ENCODE measurements around the gene ATAD3B.
"Not testable (repeated sequence)": the region's sequence is repeated elsewhere in the genome, so short reads cannot be mapped to it uniquely, and the experiment has no call there.

ATAD3B gene

DNA sequence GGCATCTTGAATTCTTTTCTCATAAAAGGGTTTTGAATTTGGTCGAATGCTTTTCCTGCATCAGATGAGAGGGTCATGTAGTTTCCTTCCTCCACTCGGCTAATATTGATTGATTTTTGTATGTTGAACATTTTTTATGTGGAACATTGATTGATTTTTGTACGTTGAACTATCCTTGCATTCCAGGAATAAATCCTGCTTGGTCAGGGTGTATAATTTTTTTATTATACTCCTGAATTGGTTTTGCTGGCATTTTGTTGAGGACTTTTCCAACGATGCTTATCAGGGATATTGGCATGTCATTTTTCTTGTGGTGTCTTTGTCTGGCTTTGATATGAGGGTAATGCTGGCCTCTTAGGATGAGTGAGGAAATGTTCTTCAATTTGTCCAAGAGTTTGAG is 60.4 kb downstream of the ATAD3B start:
- peaks cover 0 to 66% of the 10 kb centered on the region in 2 experiments; a peak in 2 of 3 replicates for H3K36me3 ChIP-seq (ENCODE audit: control insufficient read depth in 2 of 2, insufficient read depth in 1 of 2, low read length in 2 of 2)
- no peaks in the 10 kb centered on the region for H3K9me3 ChIP-seq (ENCODE audit: control insufficient read depth, insufficient read depth, low read depth, low read length)
- no peaks in the 10 kb centered on the region for H3K4me1 ChIP-seq (ENCODE audit: control insufficient read depth, insufficient read depth, low read length)
- no peak overlapping the region for H3K27ac ChIP-seq (ENCODE audit: extremely low read depth, low read depth, low read length)
- ChIA-PET POLR2A (no interaction called here), CTCF (no interaction called here)
- peak; percentile 54 for TF ChIP-seq SETDB1 (IDR thresholded peaks at IDR 0.05; ENCODE audit: insufficient read length, low read length)
- no peak for TF ChIP-seq ZNF623 (tag by site-specific recombination; IDR thresholded peaks at IDR 0.05)
- H3K4me3 ChIP-seq (ENCODE audit: low read depth, low read length) = no peak overlapping the region

DNA sequence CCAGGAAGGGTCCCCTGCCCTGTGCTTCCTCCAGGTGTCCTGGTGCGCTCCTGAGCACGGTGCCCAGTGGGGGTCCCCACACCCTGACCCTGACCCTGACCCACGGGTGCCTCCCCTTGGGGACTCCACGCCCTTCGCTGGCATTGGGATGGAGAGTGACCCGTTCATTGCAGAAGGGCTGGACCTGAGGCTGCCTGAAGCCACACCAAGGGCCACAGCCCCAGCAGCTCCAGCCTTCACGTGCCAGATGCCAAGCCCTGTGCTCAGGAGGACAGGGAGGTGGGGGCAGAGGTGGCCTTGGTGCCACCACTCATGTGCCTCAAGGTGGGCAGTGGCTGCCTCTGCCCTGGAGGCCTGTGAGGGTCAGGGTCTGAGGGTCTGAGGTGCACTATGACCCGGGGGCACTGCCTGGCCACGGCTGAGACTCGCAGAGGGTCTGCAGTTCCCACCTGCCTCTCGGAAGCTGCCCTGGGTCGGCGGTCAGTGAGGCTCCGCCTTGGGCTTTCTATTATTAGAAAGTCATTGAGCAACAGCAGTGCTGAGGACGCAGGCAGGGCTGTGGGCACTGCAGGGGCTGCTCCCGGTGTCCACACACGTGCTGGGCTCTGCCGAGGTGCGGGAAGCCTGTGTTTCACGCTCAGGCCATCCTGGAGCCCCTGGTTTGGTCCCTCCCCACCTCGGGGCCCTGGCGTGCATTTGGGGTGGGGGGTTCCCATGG is 61.8 kb downstream of the ATAD3B start:
- peaks cover 0 to 65% of the 10 kb centered on the region in 2 experiments; a peak in 2 of 3 replicates for H3K36me3 ChIP-seq (ENCODE audit: control insufficient read depth in 2 of 2, insufficient read depth in 1 of 2, low read length in 2 of 2)
- H3K4me1 ChIP-seq (ENCODE audit: control insufficient read depth, insufficient read depth, low read length); H3K4me3 ChIP-seq (ENCODE audit: low read depth, low read length); CTCF ChIA-PET; H3K27ac ChIP-seq (ENCODE audit: extremely low read depth, low read depth, low read length); H3K9me3 ChIP-seq (ENCODE audit: control insufficient read depth, insufficient read depth, low read depth, low read length); POLR2A ChIA-PET: not testable (repeated sequence)
- TF ChIP-seq BCL11B (tag by site-specific recombination; IDR thresholded peaks at IDR 0.05; ENCODE audit: low read depth) (0 out of 2 replicates have a peak, but pooled peaks have one; percentile 37), GLIS2 (tag by site-specific recombination; IDR thresholded peaks at IDR 0.05) (0 out of 2 replicates have a peak, but pooled peaks have one; percentile 11)

DNA sequence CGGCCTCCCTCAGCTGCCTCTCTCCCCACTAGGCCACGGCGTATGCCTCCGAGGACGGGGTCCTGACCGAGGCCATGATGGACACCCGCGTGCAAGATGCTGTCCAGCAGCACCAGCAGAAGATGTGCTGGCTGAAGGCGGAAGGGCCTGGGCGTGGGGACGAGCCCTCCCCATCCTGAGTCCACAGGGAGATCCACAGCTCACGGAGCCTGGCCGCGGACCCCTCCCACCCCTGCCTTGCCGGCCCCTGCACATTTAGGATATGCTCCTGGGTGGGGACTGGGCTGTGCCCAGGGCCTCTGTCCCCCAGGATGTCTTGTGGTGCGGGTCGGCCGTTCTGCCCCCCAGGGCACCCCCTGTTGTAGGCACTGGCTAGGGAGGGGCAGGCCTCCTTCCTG is 62.3 kb downstream of the ATAD3B start:
- CTCF ChIA-PET; H3K27ac ChIP-seq (ENCODE audit: extremely low read depth, low read depth, low read length); H3K4me1 ChIP-seq (ENCODE audit: control insufficient read depth, insufficient read depth, low read length); H3K9me3 ChIP-seq (ENCODE audit: control insufficient read depth, insufficient read depth, low read depth, low read length); H3K4me3 ChIP-seq (ENCODE audit: low read depth, low read length): not testable (repeated sequence)
- H3K36me3 ChIP-seq (ENCODE audit: control insufficient read depth in 2 of 2, insufficient read depth in 1 of 2, low read length in 2 of 2) = peaks cover 0 to 64% of the 10 kb centered on the region in 2 experiments; a peak in 2 of 3 replicates
- TF ChIP-seq, protein P1, sequence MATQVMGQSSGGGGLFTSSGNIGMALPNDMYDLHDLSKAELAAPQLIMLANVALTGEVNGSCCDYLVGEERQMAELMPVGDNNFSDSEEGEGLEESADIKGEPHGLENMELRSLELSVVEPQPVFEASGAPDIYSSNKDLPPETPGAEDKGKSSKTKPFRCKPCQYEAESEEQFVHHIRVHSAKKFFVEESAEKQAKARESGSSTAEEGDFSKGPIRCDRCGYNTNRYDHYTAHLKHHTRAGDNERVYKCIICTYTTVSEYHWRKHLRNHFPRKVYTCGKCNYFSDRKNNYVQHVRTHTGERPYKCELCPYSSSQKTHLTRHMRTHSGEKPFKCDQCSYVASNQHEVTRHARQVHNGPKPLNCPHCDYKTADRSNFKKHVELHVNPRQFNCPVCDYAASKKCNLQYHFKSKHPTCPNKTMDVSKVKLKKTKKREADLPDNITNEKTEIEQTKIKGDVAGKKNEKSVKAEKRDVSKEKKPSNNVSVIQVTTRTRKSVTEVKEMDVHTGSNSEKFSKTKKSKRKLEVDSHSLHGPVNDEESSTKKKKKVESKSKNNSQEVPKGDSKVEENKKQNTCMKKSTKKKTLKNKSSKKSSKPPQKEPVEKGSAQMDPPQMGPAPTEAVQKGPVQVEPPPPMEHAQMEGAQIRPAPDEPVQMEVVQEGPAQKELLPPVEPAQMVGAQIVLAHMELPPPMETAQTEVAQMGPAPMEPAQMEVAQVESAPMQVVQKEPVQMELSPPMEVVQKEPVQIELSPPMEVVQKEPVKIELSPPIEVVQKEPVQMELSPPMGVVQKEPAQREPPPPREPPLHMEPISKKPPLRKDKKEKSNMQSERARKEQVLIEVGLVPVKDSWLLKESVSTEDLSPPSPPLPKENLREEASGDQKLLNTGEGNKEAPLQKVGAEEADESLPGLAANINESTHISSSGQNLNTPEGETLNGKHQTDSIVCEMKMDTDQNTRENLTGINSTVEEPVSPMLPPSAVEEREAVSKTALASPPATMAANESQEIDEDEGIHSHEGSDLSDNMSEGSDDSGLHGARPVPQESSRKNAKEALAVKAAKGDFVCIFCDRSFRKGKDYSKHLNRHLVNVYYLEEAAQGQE (tag by site-specific recombination; IDR thresholded peaks at IDR 0.05) = peak; percentile 51; the same call in 1 of the 2 replicates
- POLR2A ChIA-PET = interaction anchor here (0.6 kb wide), 1 partner anchor 138 kb away, joined by 3 read pairs; no protein-coding TSS in a partner anchor

DNA sequence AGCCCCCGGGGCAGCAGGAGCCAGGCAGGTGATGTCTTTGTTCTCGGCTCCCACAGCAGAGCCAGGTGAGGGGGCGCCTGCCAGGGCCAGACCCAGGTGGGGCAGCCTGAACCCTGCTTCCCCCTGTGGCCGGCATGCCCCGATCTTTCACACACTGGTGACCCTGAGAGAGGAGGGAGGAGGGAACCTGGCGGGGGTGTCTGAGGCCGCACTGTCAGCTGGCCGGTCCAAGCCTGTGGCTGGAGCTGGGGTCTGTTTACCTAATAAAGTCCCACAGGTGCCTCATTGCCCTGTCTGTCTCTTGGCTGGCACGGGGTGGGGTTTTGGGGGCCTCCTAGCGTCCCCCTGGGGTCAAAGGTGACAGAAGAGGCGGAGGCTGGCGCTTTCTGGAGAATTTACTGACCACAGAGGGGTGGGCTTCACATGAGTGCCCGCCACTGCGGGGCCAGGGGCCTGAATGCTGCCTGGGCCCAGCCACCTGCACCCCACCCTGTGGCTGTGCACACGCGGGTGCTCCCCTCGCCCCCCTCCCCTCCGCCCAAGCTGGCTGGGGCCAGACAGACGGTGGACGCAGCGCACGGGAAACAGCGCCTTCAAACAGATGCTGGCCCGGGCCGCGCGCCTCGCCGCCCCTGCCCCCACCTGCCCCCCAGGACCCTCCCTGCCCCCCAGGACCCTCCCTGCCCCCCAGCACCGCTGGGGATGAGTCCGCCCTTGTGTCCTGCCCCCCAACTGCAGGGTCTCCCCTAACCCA is 63.0 kb downstream of the ATAD3B start:
- Histone ChIP-seq H3K4me3 (ENCODE audit: low read depth, low read length) (no peak overlapping the region), H3K9me3 (ENCODE audit: control insufficient read depth, insufficient read depth, low read depth, low read length) (no peaks in the 10 kb centered on the region), H3K4me1 (ENCODE audit: control insufficient read depth, insufficient read depth, low read length) (no peaks in the 10 kb centered on the region), H3K27ac (ENCODE audit: extremely low read depth, low read depth, low read length) (no peak overlapping the region), H3K36me3 (ENCODE audit: control insufficient read depth in 2 of 2, insufficient read depth in 1 of 2, low read length in 2 of 2) (peaks cover 0 to 62% of the 10 kb centered on the region in 2 experiments; a peak in 2 of 3 replicates)
- ChIA-PET CTCF (no interaction called here), POLR2A (interaction anchor here (0.6 kb wide), 1 partner anchor 139 kb away, joined by 3 read pairs; no protein-coding TSS in a partner anchor)
- TF ChIP-seq ZBTB7A (tag by site-specific recombination; IDR thresholded peaks at IDR 0.05; ENCODE audit: low read depth) (0 out of 2 replicates have a peak, but pooled peaks have one; percentile 42), GLIS2 (tag by site-specific recombination; IDR thresholded peaks at IDR 0.05) (peak; percentile 10; the same call in 1 of the 2 replicates), ZNF274 (IDR thresholded peaks at IDR 0.05; ENCODE audit: low read length) (no peak), ZNF274 (tag by site-specific recombination; IDR thresholded peaks at IDR 0.05; ENCODE audit: borderline replicate concordance) (no peak), ZNF248 (tag by site-specific recombination; IDR thresholded peaks at IDR 0.05) (no peak), ZNF19 (tag by site-specific recombination; IDR thresholded peaks at IDR 0.05; ENCODE audit: low read depth) (no peak), ZNF157 (tag by site-specific recombination; IDR thresholded peaks at IDR 0.05) (no peak), BCL11A (tag by site-specific recombination; IDR thresholded peaks at IDR 0.05; ENCODE audit: low read depth) (peak; percentile 18; the same call in 1 of the 2 replicates), ZNF292 (tag by site-specific recombination; IDR thresholded peaks at IDR 0.05; ENCODE audit: borderline replicate concordance, low read depth) (no peak), BCL11B (tag by site-specific recombination; IDR thresholded peaks at IDR 0.05; ENCODE audit: low read depth) (0 out of 2 replicates have a peak, but pooled peaks have one; percentile 40)
- TF ChIP-seq, protein P2, sequence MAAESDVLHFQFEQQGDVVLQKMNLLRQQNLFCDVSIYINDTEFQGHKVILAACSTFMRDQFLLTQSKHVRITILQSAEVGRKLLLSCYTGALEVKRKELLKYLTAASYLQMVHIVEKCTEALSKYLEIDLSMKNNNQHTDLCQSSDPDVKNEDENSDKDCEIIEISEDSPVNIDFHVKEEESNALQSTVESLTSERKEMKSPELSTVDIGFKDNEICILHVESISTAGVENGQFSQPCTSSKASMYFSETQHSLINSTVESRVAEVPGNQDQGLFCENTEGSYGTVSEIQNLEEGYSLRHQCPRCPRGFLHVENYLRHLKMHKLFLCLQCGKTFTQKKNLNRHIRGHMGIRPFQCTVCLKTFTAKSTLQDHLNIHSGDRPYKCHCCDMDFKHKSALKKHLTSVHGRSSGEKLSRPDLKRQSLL (tag by site-specific recombination; IDR thresholded peaks at IDR 0.05) = no peak
- TF ChIP-seq, protein P3, sequence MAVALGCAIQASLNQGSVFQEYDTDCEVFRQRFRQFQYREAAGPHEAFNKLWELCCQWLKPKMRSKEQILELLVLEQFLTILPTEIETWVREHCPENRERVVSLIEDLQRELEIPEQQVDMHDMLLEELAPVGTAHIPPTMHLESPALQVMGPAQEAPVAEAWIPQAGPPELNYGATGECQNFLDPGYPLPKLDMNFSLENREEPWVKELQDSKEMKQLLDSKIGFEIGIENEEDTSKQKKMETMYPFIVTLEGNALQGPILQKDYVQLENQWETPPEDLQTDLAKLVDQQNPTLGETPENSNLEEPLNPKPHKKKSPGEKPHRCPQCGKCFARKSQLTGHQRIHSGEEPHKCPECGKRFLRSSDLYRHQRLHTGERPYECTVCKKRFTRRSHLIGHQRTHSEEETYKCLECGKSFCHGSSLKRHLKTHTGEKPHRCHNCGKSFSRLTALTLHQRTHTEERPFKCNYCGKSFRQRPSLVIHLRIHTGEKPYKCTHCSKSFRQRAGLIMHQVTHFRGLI (tag by site-specific recombination; IDR thresholded peaks at IDR 0.05) = no peak

Data from HEK293 (cell line).